ENCODE measurements around the gene ARL2BP. TPM values are rescaled to one million over a fixed set of nuclear protein-coding genes. Genes with fewer than 3 reads are reported as not detected.
"Not testable (repeated sequence)": the region's sequence is repeated elsewhere in the genome, so short reads cannot be mapped to it uniquely, and the experiment has no call there.

ARL2BP gene
- total and polyA plus RNA-seq, 2 of the 4 experiments (the other 2 are of a cell fraction): 46.9 to 73.7 TPM

DNA sequence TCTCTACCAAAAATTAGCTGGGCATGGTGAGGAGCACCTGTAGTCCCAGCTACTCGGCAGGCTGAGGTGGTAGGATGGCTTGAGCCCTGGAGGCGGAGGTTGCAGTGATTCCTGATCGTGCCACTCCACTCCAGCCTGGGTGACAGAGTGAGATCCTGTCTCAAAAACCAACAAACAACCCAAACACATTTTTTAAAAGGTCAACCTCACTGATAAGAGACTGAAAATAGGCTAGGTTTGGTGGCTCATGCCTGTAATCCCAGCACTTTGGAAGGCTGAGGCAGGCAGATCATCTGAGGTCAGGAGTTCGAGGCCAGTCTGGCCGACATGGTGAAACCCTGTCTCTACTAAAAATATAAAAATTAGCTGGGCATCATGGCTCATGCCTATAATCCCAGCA is 30.9 kb downstream of the ARL2BP start:
- H2BK5ac ChIP-seq (ENCODE audit: low read depth, low read length, poor library complexity, severe bottlenecking); H2BK120ac ChIP-seq (ENCODE audit: low read depth, low read length); CTCF ChIA-PET: not testable (repeated sequence)

More for the DNA sequence above, 30.9 kb downstream of the ARL2BP start:
- peaks cover 18% of the 10 kb centered on the region for H3K27me3 ChIP-seq (ENCODE audit: control insufficient read depth, insufficient read depth, low read length)
- POLR2A ChIA-PET (ENCODE audit: unreplicated experiment); H3K9me3 ChIP-seq (ENCODE audit: control insufficient read depth, insufficient read depth, low read length); H3K27ac ChIP-seq (ENCODE audit: insufficient read depth, low read length); H4K91ac ChIP-seq (ENCODE audit: insufficient read depth, low read depth, low read length); H3K9ac ChIP-seq (ENCODE audit: low read depth, low read length); H4K8ac ChIP-seq (ENCODE audit: low read depth in 2 of 2, low read length in 2 of 2); H3K14ac ChIP-seq (replicated peaks; ENCODE audit: low read depth, low read length); H2BK15ac ChIP-seq (ENCODE audit: low read depth, low read length); H3K4me3 ChIP-seq (ENCODE audit: insufficient read depth, low read depth, low read length); H4K5ac ChIP-seq (ENCODE audit: low read depth, low read length); intact Hi-C loops (cut with micrococcal nuclease); H2AFZ ChIP-seq (replicated peaks; ENCODE audit: low read length, poor library complexity); DNase-seq; H3K23ac ChIP-seq (ENCODE audit: low read depth, low read length); BruUV-seq (replicated peaks); H3K79me1 ChIP-seq (ENCODE audit: low read depth in 1 of 2, low read length in 2 of 2); H2BK20ac ChIP-seq (ENCODE audit: low read depth, low read length); H3K4me1 ChIP-seq (ENCODE audit: control insufficient read depth, insufficient read depth, low read length); H3K4ac ChIP-seq (ENCODE audit: low read depth, low read length); H3K4me2 ChIP-seq (ENCODE audit: low read depth, low read length); H4K20me1 ChIP-seq (ENCODE audit: insufficient read depth, low read length); H3K18ac ChIP-seq (ENCODE audit: low read depth, low read length); H2AK5ac ChIP-seq (ENCODE audit: low read depth, low read length); in situ Hi-C loops (cut with MboI; ENCODE audit: low sequenced_read_pairs); dilution Hi-C loops (cut with HindIII; ENCODE audit: low sequenced_read_pairs, unreplicated experiment); ATAC-seq (ENCODE audit: low read depth); H3K56ac ChIP-seq (ENCODE audit: extremely low read depth, insufficient read depth, low read length); H3K9me1 ChIP-seq (ENCODE audit: insufficient read depth, low read length); H2AK9ac ChIP-seq (replicated peaks; ENCODE audit: low read depth, low read length, poor library complexity); H3K36me3 ChIP-seq (ENCODE audit: control insufficient read depth, insufficient read depth, low read length): not testable (repeated sequence)
- no CpG with 5 or more reads among the region's 5 CpGs for WGBS, 2 experiments (ENCODE audit: extremely low coverage in 2 of 2, insufficient read length in 1 of 2)
